H1 (cell line): Measurements from ENCODE around the gene PRXL2A. TPM values are rescaled to one million over a fixed set of nuclear protein-coding genes. Genes with fewer than 3 reads are reported as not detected.

ENCODE experiments used
- CTCF ChIA-PET: fragments of 300-600 bp; sonication (Branson Sonifier 250); formaldehyde crosslinking; loops from one replicate; lab custom pipeline; 2021; ENCODE audit not compliant: partially characterized antibody; lab: Charles Lee
- POLR2A ChIA-PET: fragments of 300-600 bp; sonication (Branson Sonifier 250); formaldehyde crosslinking; loops from one replicate; lab custom pipeline; 2021; ENCODE audit warnings: inconsistent platforms; ENCODE audit not compliant: partially characterized antibody; lab: Charles Lee
- DNase-seq, 2 experiments: peaks; one replicate each; pipeline versions ENCODE4 v3.0.0 to v3.0.0-alpha.2; 2010 to 2022; ENCODE audit warnings: low spot score in 2 of 2, low read depth in 1 of 2, mixed read lengths in 1 of 2
- FAIRE-seq: peaks from 2 replicates; lab custom pipeline; 2011; peaks lifted over from hg19 to GRCh38; lab: Jason Lieb, UNC
- H2AFZ ChIP-seq: 2 replicates; pipeline ENCODE4 v1.8.1; 2012; ENCODE audit warnings: low read length, inconsistent platforms
- H2AK5ac ChIP-seq: 2 replicates; pipeline ENCODE4 v1.6.1; 2013; ENCODE audit warnings: low read depth, low read length
- H2BK120ac ChIP-seq: replicated peaks from 2 replicates; pipeline ENCODE3; 2013; ENCODE audit warnings: low read depth, low read length, inconsistent platforms
- H2BK12ac ChIP-seq: 2 replicates; pipeline ENCODE4 v1.6.1; 2013; ENCODE audit warnings: low read depth, low read length
- H2BK15ac ChIP-seq: 2 replicates; pipeline ENCODE4 v1.6.1; 2013; ENCODE audit warnings: low read length
- H2BK20ac ChIP-seq: 2 replicates; pipeline ENCODE4 v1.6.1; 2013; ENCODE audit warnings: low read length
- H2BK5ac ChIP-seq: 2 replicates; pipeline ENCODE4 v1.6.1; 2013; ENCODE audit warnings: low read depth, low read length
- H3K14ac ChIP-seq: 2 replicates; pipeline ENCODE4 v1.6.1; 2013; ENCODE audit warnings: inconsistent platforms; ENCODE audit not compliant: insufficient read length
- H3K18ac ChIP-seq: 2 replicates; pipeline ENCODE4 v1.6.1; 2013; ENCODE audit warnings: low read length; ENCODE audit errors: extremely low read depth
- H3K23ac ChIP-seq: 2 replicates; pipeline ENCODE4 v1.6.1; 2013; ENCODE audit warnings: inconsistent platforms; ENCODE audit not compliant: insufficient read length
- H3K23me2 ChIP-seq: 2 replicates; pipeline ENCODE4 v1.6.1; 2013; ENCODE audit warnings: low read depth, low read length
- H3K27ac ChIP-seq: 2 replicates; pipeline ENCODE4 v1.6.1; 2011; ENCODE audit warnings: low read depth, low read length, inconsistent platforms
- H3K27me3 ChIP-seq, 4 experiments: replicated peaks in 1 of 4; 1 replicate in 1 of 4; 2 replicates in 3 of 4; pipeline versions ENCODE4 v1.6.1 to v1.8.1; 2011 to 2013; ENCODE audit warnings: low read length in 3 of 4, mild to moderate bottlenecking in 3 of 4, inconsistent platforms in 2 of 4, mixed read lengths in 2 of 4, moderate library complexity in 1 of 4; ENCODE audit not compliant: control insufficient read depth in 3 of 4, insufficient read depth in 3 of 4; ENCODE audit errors: extremely low read depth in 1 of 4
- H3K36me3 ChIP-seq, 4 experiments: 2 replicates each; pipeline versions ENCODE4 v1.6.1 to v1.8.1; 2011 to 2013; ENCODE audit warnings: mild to moderate bottlenecking in 4 of 4, low read length in 3 of 4, moderate library complexity in 2 of 4, control low read depth in 1 of 4, inconsistent platforms in 1 of 4; ENCODE audit not compliant: insufficient read depth in 4 of 4, control insufficient read depth in 2 of 4
- H3K4ac ChIP-seq: replicated peaks from 2 replicates; pipeline ENCODE3; 2013; ENCODE audit warnings: low read length, low read depth, mixed read lengths, inconsistent platforms; ENCODE audit not compliant: insufficient read length
- H3K4me1 ChIP-seq, 4 experiments: replicated peaks in 1 of 4; 1 replicate in 1 of 4; 2 replicates in 3 of 4; pipeline versions ENCODE4 v1.6.1 to v1.8.1; 2011 to 2013; ENCODE audit warnings: low read length in 3 of 4, inconsistent platforms in 2 of 4, mixed read lengths in 1 of 4; ENCODE audit not compliant: insufficient read depth in 4 of 4, control insufficient read depth in 3 of 4
- H3K4me2 ChIP-seq, 2 experiments: 2 replicates each; pipeline versions ENCODE4 v1.6.1 to v1.8.1; 2011 to 2013; ENCODE audit warnings: low read depth in 2 of 2, low read length in 2 of 2, control low read depth in 1 of 2, inconsistent platforms in 1 of 2, mild to moderate bottlenecking in 1 of 2; ENCODE audit not compliant: insufficient read depth in 1 of 2
- H3K4me3 ChIP-seq, 4 experiments: fragments of 200-600, 300-600 bp in 1 of 4; sonication (generic), shearing (Covaris generic), sonication (Bioruptor Twin) in 1 of 4; 2 replicates each; pipeline versions ENCODE4 v1.5.1 to v1.8.1; 2011 to 2016; ENCODE audit warnings: low read length in 4 of 4, low read depth in 3 of 4, control low read depth in 2 of 4, inconsistent platforms in 2 of 4, mild to moderate bottlenecking in 2 of 4, mixed read lengths in 1 of 4, moderate library complexity in 1 of 4; ENCODE audit not compliant: insufficient read depth in 2 of 4; ENCODE audit errors: extremely low read depth in 1 of 4
- H3K56ac ChIP-seq: replicated peaks from 2 replicates; pipeline ENCODE3; 2013; ENCODE audit warnings: low read depth, mild to moderate bottlenecking, mixed read lengths, low read length, inconsistent platforms; ENCODE audit not compliant: insufficient read length
- H3K79me1 ChIP-seq: 2 replicates; pipeline ENCODE4 v1.6.1; 2013; ENCODE audit warnings: low read depth, low read length, control low read depth
- H3K79me2 ChIP-seq, 2 experiments: 2 replicates each; pipeline versions ENCODE4 v1.6.1 to v1.8.1; 2012 to 2013; ENCODE audit warnings: low read length in 2 of 2, mild to moderate bottlenecking in 2 of 2, inconsistent platforms in 1 of 2; ENCODE audit not compliant: insufficient read depth in 2 of 2, control insufficient read depth in 1 of 2
- H3K9ac ChIP-seq, 4 experiments: replicated peaks in 1 of 4; 1 replicate in 1 of 4; 2 replicates in 3 of 4; pipeline versions ENCODE4 v1.6.1 to v1.8.1; 2011 to 2013; ENCODE audit warnings: low read depth in 3 of 4, low read length in 3 of 4, control low read depth in 2 of 4, mild to moderate bottlenecking in 2 of 4, moderate library complexity in 2 of 4, inconsistent platforms in 1 of 4; ENCODE audit errors: extremely low read depth in 1 of 4
- H3K9me3 ChIP-seq, 2 experiments: 2 replicates each; pipeline versions ENCODE4 v1.6.1 to v1.8.1; 2012 to 2013; ENCODE audit warnings: mild to moderate bottlenecking in 2 of 2, moderate library complexity in 2 of 2, control low read depth in 1 of 2, inconsistent platforms in 1 of 2, low read depth in 1 of 2, low read length in 1 of 2, mixed read lengths in 1 of 2; ENCODE audit not compliant: insufficient read depth in 2 of 2
- H4K20me1 ChIP-seq, 2 experiments: replicated peaks in 1 of 2; 2 replicates each; pipeline versions ENCODE3 to v1.8.1; 2011 to 2013; ENCODE audit warnings: inconsistent platforms in 2 of 2, low read length in 2 of 2, mild to moderate bottlenecking in 1 of 2; ENCODE audit not compliant: insufficient read depth in 2 of 2, control insufficient read depth in 1 of 2
- H4K5ac ChIP-seq: 2 replicates; pipeline ENCODE4 v1.6.1; 2013; ENCODE audit warnings: low read length, low read depth, mixed read lengths, inconsistent platforms; ENCODE audit not compliant: insufficient read length
- H4K8ac ChIP-seq: 2 replicates; pipeline ENCODE4 v1.8.0; 2013; ENCODE audit warnings: mild to moderate bottlenecking, moderate library complexity, low read length, inconsistent platforms; ENCODE audit not compliant: insufficient read depth; ENCODE audit errors: extremely low read depth
- H4K91ac ChIP-seq: replicated peaks from 2 replicates; pipeline ENCODE3; 2013; ENCODE audit warnings: low read length, mixed read lengths, inconsistent platforms; ENCODE audit not compliant: insufficient read length
- ATF2 ChIP-seq: IDR thresholded peaks from 2 replicates; pipeline ENCODE4 v1.6.1; 2012; ENCODE audit warnings: low read length, inconsistent platforms
- BRCA1 ChIP-seq: IDR thresholded peaks from 2 replicates; pipeline ENCODE4 v1.6.1; 2012; ENCODE audit warnings: low read depth, low read length, improper control_type of control experiment
- CBX8 ChIP-seq: fragments of 300-800, 300-1000 bp; sonication (generic); IDR thresholded peaks from 2 replicates; pipeline ENCODE4 v1.7.1; 2016; ENCODE audit warnings: low read depth, low read length, borderline replicate concordance
- EGR1 ChIP-seq: IDR thresholded peaks from 2 replicates; pipeline ENCODE4 v1.6.1; 2011; ENCODE audit warnings: low read depth, low read length, borderline replicate concordance
- KDM5A ChIP-seq: fragments of 200-600 bp; IDR thresholded peaks from 2 replicates; pipeline ENCODE4 v1.7.1; 2012; ENCODE audit warnings: mild to moderate bottlenecking, low read length, inconsistent platforms, mixed read lengths
- RXRA ChIP-seq: IDR thresholded peaks from 2 replicates; pipeline ENCODE4 v1.6.1; 2011; ENCODE audit warnings: low read depth, mild to moderate bottlenecking, low read length, moderate library complexity; ENCODE audit not compliant: insufficient read depth
- WGBS, 2 experiments: shearing (Covaris generic) in 1 of 2; methylation state at CpG; one replicate each; pipeline versions ENCODE4 v1.1.6 to v1.1.7; 2013 to 2015; ENCODE audit warnings: low lambda C conversion rate in 2 of 2, mixed read lengths in 2 of 2, inconsistent platforms in 1 of 2, low coverage in 1 of 2, missing lambda C conversion rate in 1 of 2; ENCODE audit not compliant: insufficient replicate concordance in 2 of 2, insufficient coverage in 1 of 2, insufficient read length in 1 of 2; ENCODE audit errors: extremely low coverage in 1 of 2, missing lambda C conversion rate in 1 of 2; 5-methylcytosine and 5-hydroxymethylcytosine counted together
- polyA plus RNA-seq, 7 experiments: library from polyadenylated mRNA; depleted of rRNA in 3 of 7; stranded (reverse) in 5 of 7; unstranded in 2 of 7; fragments of >200 nt in 5 of 7; fragments of 200-250 nt in 2 of 7; gene quantifications; 1 replicate in 5 of 7; 2 replicates in 1 of 7; 4 replicates in 1 of 7; pipeline versions ENCODE4 v1.2.1 to v1.2.3, GENCODE V29; 2011 to 2013; ENCODE audit warnings: missing spikeins in 2 of 7, mixed read lengths in 2 of 7
- total RNA-seq: library from RNA; stranded (reverse); fragmentation: NEBNext Ultra II Directional; extraction: Animal tissue kit (Norgen Biotek cat#: 25700); gene quantifications from 2 replicates; pipeline ENCODE4 v1.2.1, GENCODE V29; 2021

Gene PRXL2A
- total and polyA plus RNA-seq, 2 of the 8 experiments (the other 6 are each of a cell fraction or from before 2014, with no cell fraction given), result 13.4 to 58.3 TPM

DNA sequence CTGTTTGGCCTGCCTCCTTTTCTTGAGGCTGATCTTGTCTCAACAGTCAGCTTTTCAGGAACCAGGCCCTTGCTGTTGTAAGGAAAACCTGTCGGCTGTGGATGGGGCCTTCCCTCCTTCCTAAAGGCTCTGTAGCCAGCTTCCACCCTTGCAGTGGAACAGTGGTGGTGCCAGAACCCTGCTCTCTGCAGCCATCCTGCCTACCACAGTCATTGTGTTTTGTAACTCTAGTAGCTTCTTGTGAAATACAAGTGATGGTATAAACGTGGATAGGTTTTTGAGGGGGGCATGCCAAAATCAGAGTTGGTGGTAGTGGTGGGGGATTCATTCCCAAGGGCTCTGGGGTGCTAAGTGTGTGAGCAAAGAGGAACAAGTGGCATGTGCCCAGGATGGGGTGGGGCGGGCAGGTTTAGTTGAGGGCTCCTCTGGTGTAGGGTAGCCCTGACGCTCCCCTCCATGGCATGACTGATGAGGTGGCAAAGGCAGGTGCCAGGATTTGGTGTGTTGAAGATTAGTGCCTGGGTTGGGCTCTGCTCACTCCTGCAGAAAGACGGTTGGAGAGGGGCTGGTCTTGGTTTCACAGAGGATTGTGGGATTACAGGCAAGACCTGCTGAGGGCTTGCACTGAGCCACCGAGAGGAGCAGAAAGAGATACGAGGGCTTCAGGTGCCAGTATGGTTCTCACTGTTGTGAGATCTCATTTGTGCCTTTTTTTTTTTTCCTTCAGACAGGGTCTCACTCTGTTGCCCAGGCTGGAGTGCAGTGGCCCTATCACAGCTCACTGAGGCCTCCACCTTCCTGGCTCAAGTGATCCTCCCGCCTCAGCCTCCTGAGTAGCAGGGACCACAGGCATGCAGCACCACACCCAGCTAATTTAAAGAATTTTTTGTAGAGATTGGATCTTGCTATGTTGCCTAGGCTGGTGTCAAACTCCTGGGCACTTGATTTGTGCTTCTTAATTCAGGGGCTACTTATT lies 53.1 kb downstream of the PRXL2A start:
- Histone ChIP-seq H4K8ac (peak overlapping the region; percentile 28; the same call in 1 of the 2 replicates), H3K9me3 (no peaks in the 10 kb centered on the region), H3K4ac (peak overlapping the region; percentile 50), H3K56ac (no peak overlapping the region), H3K23ac (no peak overlapping the region), H3K27me3 (peaks cover 0 to under 1% (median 0%) of the 10 kb centered on the region in 4 experiments; a peak in 1 of 7 replicates), H4K5ac (peak overlapping the region; percentile 63), H2AK5ac (no peak overlapping the region), H3K27ac (peak overlapping the region; percentile 41; the same call in 1 of the 2 replicates), H2AFZ (no peak overlapping the region), H2BK5ac (peak overlapping the region; percentile 78; the same call in 1 of the 2 replicates), H3K23me2 (0 out of 2 replicates have a peak, but pooled peaks cover 4% of the 10 kb centered on the region), H3K4me3 (peak overlapping the region in 2 of 4 experiments; percentile 10 to 38; a peak in 1 of 8 replicates), H4K91ac (peak overlapping the region; percentile 83), H3K4me1 (peaks cover 50 to 70% (median 63%) of the 10 kb centered on the region in 4 experiments), H2BK20ac (0 out of 2 replicates have a peak overlapping the region, but pooled peaks have one; percentile 34), H3K36me3 (no peaks in the 10 kb centered on the region), H4K20me1 (peaks cover 12 to 27% of the 10 kb centered on the region in 2 experiments), H3K14ac (no peak overlapping the region), H3K4me2 (peak overlapping the region; percentile 77 to 85), H3K18ac (peak overlapping the region; percentile 63; the same call in 1 of the 2 replicates), H2BK12ac (peak overlapping the region; percentile 18; the same call in 1 of the 2 replicates), H2BK120ac (peak overlapping the region; percentile 29), H3K9ac (peak overlapping the region in 2 of 4 experiments; percentile 1 to 14; a peak in 2 of 7 replicates), H2BK15ac (peak overlapping the region; percentile 81; the same call in 1 of the 2 replicates), H3K79me1 (peaks cover 31% of the 10 kb centered on the region), H3K79me2 (peaks cover 7 to 91% of the 10 kb centered on the region in 2 experiments)
- DNase-seq (no peak), FAIRE-seq (no peak)
- CTCF ChIA-PET, result interaction anchor here (1.0 to 38.4 kb wide), 10 partner anchors 6 to 135 kb away, joined by 3 to 1263 read pairs (median 4); partner anchors contain the start of genes PRXL2A and TSPAN14
- POLR2A ChIA-PET, result interaction anchor here (0.9 to 1.9 kb wide), 3 partner anchors 15 to 62 kb away, joined by 3 to 5 read pairs (median 5); no protein-coding TSS in a partner anchor
- 80% methylated on average over 8 of the region's 8 CpGs; no CpG with 5 or more reads in 1 of the 2 experiments for WGBS, 2 experiments
- TF ChIP-seq RXRA (no peak), BRCA1 (no peak), CBX8 (no peak), KDM5A (no peak), ATF2 (no peak), EGR1 (no peak)
